ENCODE data around the gene SHC4.
"Not testable (repeated sequence)": the region's sequence is repeated elsewhere in the genome, so short reads cannot be mapped to it uniquely, and the experiment has no call there.

SHC4 gene

GRCh38 chr15:48963524-48964113 lies at the start of gene SHC4:
Gene SHC4, minus strand, starts transcription at chr15:48963919. Its CDS starts 904 bp downstream, at chr15:48963015.
- DNase-seq (ENCODE audit: low read depth, low spot score): peak; percentile 30

- no peak for DNase-seq (ENCODE audit: low read depth, low spot score)
Measured at GRCh38 chr15:48999314-48999713, 35.6 kb upstream of the SHC4 start.

- no peak for DNase-seq (ENCODE audit: low read depth, low spot score)
Measured at GRCh38 chr15:48996276-48996675, 32.6 kb upstream of the SHC4 start.

GRCh38 chr15:48993380-48993779 lies 29.7 kb upstream of the SHC4 start:
- DNase-seq (ENCODE audit: low read depth, low spot score): no peak

- DNase-seq (ENCODE audit: low read depth, low spot score): no peak
Measured at GRCh38 chr15:48992545-48992944, 28.8 kb upstream of the SHC4 start.

- DNase-seq (ENCODE audit: low read depth, low spot score): no peak
Measured at GRCh38 chr15:48992096-48992495, 28.4 kb upstream of the SHC4 start.

GRCh38 chr15:48989170-48989569 lies 25.5 kb upstream of the SHC4 start:
- DNase-seq (ENCODE audit: low read depth, low spot score): no peak

- no peak for DNase-seq (ENCODE audit: low read depth, low spot score)
Measured at GRCh38 chr15:48987142-48987541, 23.4 kb upstream of the SHC4 start.

- no peak for DNase-seq (ENCODE audit: low read depth, low spot score)
Measured at GRCh38 chr15:48986240-48986639, 22.5 kb upstream of the SHC4 start.

- no peak for DNase-seq (ENCODE audit: low read depth, low spot score)
Measured at GRCh38 chr15:48985516-48985915, 21.8 kb upstream of the SHC4 start.

- DNase-seq (ENCODE audit: low read depth, low spot score): no peak
Measured at GRCh38 chr15:48984811-48985352, 21.2 kb upstream of the SHC4 start.

- DNase-seq (ENCODE audit: low read depth, low spot score): no peak
Measured at GRCh38 chr15:48984021-48984710, 20.4 kb upstream of the SHC4 start.

GRCh38 chr15:48983300-48983699 lies 19.6 kb upstream of the SHC4 start:
- no peak for DNase-seq (ENCODE audit: low read depth, low spot score)

- DNase-seq (ENCODE audit: low read depth, low spot score): no peak
Measured at GRCh38 chr15:48981941-48982340, 18.2 kb upstream of the SHC4 start.

- no peak for DNase-seq (ENCODE audit: low read depth, low spot score)
Measured at GRCh38 chr15:48978638-48979037, 14.9 kb upstream of the SHC4 start.

GRCh38 chr15:48976444-48977088 lies 12.8 kb upstream of the SHC4 start:
- DNase-seq (ENCODE audit: low read depth, low spot score): no peak

- no peak for DNase-seq (ENCODE audit: low read depth, low spot score)
Measured at GRCh38 chr15:48975472-48976419, 12.0 kb upstream of the SHC4 start.

GRCh38 chr15:48974882-48975281 lies 11.2 kb upstream of the SHC4 start:
- no peak for DNase-seq (ENCODE audit: low read depth, low spot score)

- DNase-seq (ENCODE audit: low read depth, low spot score): no peak
Measured at GRCh38 chr15:48972750-48973503, 9.2 kb upstream of the SHC4 start.

- not testable (repeated sequence) for DNase-seq (ENCODE audit: low read depth, low spot score)
Measured at GRCh38 chr15:48970926-48971325, 7.2 kb upstream of the SHC4 start.

- DNase-seq (ENCODE audit: low read depth, low spot score): no peak
Measured at GRCh38 chr15:48968066-48968465, 4.3 kb upstream of the SHC4 start.

All from iPS DF 19.7 (cell line).